ENCODE results near the gene FGF11. TPM values are rescaled to one million over a fixed set of nuclear protein-coding genes. Genes with fewer than 3 reads are reported as not detected.

The FGF11 gene
- total and polyA plus RNA-seq, 4 donors: 0.47 to 3.5 (median 0.66) TPM

- WGBS, 2 donors: 94% methylated on average over 7 of the region's 7 CpGs
- Histone ChIP-seq H3K4me3 (no peak overlapping the region), H3K4me1 (ENCODE audit: control insufficient read depth in 5 of 5, insufficient read depth in 5 of 5, low read length in 5 of 5) (peaks cover 0 to 3% (median 0%) of the 10 kb centered on the region in 5 donors), H3K27ac (ENCODE audit: low read depth in 1 of 2, low read length in 1 of 2) (no peak overlapping the region), H3K9me3 (ENCODE audit: control insufficient read depth in 4 of 4, insufficient read depth in 3 of 4, low read length in 3 of 4) (no peaks in the 10 kb centered on the region), H3K36me3 (ENCODE audit: control insufficient read depth in 4 of 4, insufficient read depth in 4 of 4, low read length in 4 of 4) (peaks cover 2 to 30% (median 13%) of the 10 kb centered on the region in 4 donors), H3K9ac (ENCODE audit: insufficient read depth in 1 of 2, low read length in 2 of 2) (no peak overlapping the region), H3K27me3 (ENCODE audit: control insufficient read depth in 3 of 3, insufficient read depth in 3 of 3, low read length in 2 of 3) (no peaks in the 10 kb centered on the region)
- no peak for DNase-seq
- TF ChIP-seq CTCF (IDR thresholded peaks at IDR 0.05; ENCODE audit: control extremely low read depth, extremely low read depth): no peak
- no peak for ATAC-seq (ENCODE audit: insufficient read depth, low FRiP score)
Observed at GRCh38 chr17:7460850-7461660, 21.7 kb downstream of the FGF11 start.

GRCh38 chr17:7462474-7463371 lies 23.4 kb downstream of the FGF11 start:
- H3K4me3 ChIP-seq: no peak overlapping the region
- no peaks in the 10 kb centered on the region for H3K9me3 ChIP-seq (ENCODE audit: control insufficient read depth in 4 of 4, insufficient read depth in 3 of 4, low read length in 3 of 4)
- 93% methylated on average over 39 to 44 of the region's 44 CpGs for WGBS, 2 donors
- ATAC-seq (ENCODE audit: insufficient read depth, low FRiP score) (no peak), DNase-seq (no peak)
- no peak overlapping the region for H3K9ac ChIP-seq (ENCODE audit: insufficient read depth in 1 of 2, low read length in 2 of 2)
- peaks cover 2 to 38% (median 13%) of the 10 kb centered on the region in 4 donors for H3K36me3 ChIP-seq (ENCODE audit: control insufficient read depth in 4 of 4, insufficient read depth in 4 of 4, low read length in 4 of 4)
- no peak overlapping the region for H3K27ac ChIP-seq (ENCODE audit: low read depth in 1 of 2, low read length in 1 of 2)
- H3K27me3 ChIP-seq (ENCODE audit: control insufficient read depth in 3 of 3, insufficient read depth in 3 of 3, low read length in 2 of 3): no peaks in the 10 kb centered on the region
- no peak for TF ChIP-seq CTCF (IDR thresholded peaks at IDR 0.05; ENCODE audit: control extremely low read depth, extremely low read depth)
- H3K4me1 ChIP-seq (ENCODE audit: control insufficient read depth in 5 of 5, insufficient read depth in 5 of 5, low read length in 5 of 5): peaks cover 0 to 9% (median 4%) of the 10 kb centered on the region in 5 donors

GRCh38 chr17:7463372-7463846 lies 24.1 kb downstream of the FGF11 start:
- Histone ChIP-seq H3K36me3 (ENCODE audit: control insufficient read depth in 4 of 4, insufficient read depth in 4 of 4, low read length in 4 of 4) (peaks cover 2 to 40% (median 13%) of the 10 kb centered on the region in 4 donors), H3K4me3 (no peak overlapping the region), H3K9me3 (ENCODE audit: control insufficient read depth in 4 of 4, insufficient read depth in 3 of 4, low read length in 3 of 4) (no peaks in the 10 kb centered on the region), H3K4me1 (ENCODE audit: control insufficient read depth in 5 of 5, insufficient read depth in 5 of 5, low read length in 5 of 5) (peaks cover 0 to 11% (median 4%) of the 10 kb centered on the region in 5 donors), H3K9ac (ENCODE audit: insufficient read depth in 1 of 2, low read length in 2 of 2) (no peak overlapping the region), H3K27ac (ENCODE audit: low read depth in 1 of 2, low read length in 1 of 2) (no peak overlapping the region), H3K27me3 (ENCODE audit: control insufficient read depth in 3 of 3, insufficient read depth in 3 of 3, low read length in 2 of 3) (no peaks in the 10 kb centered on the region)
- TF ChIP-seq CTCF (IDR thresholded peaks at IDR 0.05; ENCODE audit: control extremely low read depth, extremely low read depth): no peak
- no peak for DNase-seq
- no peak for ATAC-seq (ENCODE audit: insufficient read depth, low FRiP score)
- WGBS, 2 donors: 90 to 93% methylated on average over 14 of the region's 14 CpGs

Data from lung (tissue), 12 donors.